ENCODE data around the gene TMEM40. TPM values are rescaled to one million over a fixed set of nuclear protein-coding genes. Genes with fewer than 3 reads are reported as not detected.
A peak's percentile ranks its signal among the peaks of the same experiment; 100 is the strongest.

The TMEM40 gene
- total and polyA plus RNA-seq, 9 of the 15 experiments (the other 6 are each of a cell fraction or from before 2014, with no cell fraction given), result 0.11 to 0.31 (median 0.14) TPM; not detected in 6

DNA sequence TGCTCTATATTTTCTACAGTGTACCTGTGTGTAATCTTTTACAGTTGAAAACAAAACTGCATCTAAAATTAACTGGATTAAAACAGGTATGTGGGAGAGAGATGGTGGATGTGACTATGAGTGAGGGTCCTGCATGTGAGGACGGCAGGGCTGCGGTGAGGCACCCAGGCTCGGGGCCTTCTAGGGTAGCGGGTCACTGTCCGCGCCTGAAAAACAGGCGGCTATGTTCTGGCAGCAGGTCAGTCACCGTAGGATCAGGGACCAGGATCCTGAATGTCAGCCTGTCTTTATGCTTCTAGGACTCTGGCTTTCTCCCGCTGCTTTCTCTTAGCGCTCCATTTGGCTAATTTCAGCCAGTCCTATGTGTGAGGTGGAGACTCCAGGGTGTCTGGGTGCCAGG, 12.6 kb downstream of the TMEM40 start (continued):
- TF ChIP-seq, protein P1, sequence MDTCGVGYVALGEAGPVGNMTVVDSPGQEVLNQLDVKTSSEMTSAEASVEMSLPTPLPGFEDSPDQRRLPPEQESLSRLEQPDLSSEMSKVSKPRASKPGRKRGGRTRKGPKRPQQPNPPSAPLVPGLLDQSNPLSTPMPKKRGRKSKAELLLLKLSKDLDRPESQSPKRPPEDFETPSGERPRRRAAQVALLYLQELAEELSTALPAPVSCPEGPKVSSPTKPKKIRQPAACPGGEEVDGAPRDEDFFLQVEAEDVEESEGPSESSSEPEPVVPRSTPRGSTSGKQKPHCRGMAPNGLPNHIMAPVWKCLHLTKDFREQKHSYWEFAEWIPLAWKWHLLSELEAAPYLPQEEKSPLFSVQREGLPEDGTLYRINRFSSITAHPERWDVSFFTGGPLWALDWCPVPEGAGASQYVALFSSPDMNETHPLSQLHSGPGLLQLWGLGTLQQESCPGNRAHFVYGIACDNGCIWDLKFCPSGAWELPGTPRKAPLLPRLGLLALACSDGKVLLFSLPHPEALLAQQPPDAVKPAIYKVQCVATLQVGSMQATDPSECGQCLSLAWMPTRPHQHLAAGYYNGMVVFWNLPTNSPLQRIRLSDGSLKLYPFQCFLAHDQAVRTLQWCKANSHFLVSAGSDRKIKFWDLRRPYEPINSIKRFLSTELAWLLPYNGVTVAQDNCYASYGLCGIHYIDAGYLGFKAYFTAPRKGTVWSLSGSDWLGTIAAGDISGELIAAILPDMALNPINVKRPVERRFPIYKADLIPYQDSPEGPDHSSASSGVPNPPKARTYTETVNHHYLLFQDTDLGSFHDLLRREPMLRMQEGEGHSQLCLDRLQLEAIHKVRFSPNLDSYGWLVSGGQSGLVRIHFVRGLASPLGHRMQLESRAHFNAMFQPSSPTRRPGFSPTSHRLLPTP (IDR thresholded peaks at IDR 0.05; ENCODE audit: borderline replicate concordance, extremely low read depth, insufficient read length), result no peak
- 0 out of 2 replicates have a peak, but pooled peaks have one; percentile 38 for TF ChIP-seq EZH2 (IDR thresholded peaks at IDR 0.05; ENCODE audit: borderline replicate concordance, low read depth, low read length)
- TF ChIP-seq AFF1 (IDR thresholded peaks at IDR 0.05; ENCODE audit: low read depth in 1 of 2, partially characterized antibody in 2 of 2), result peak in 1 of 2 experiments; percentile 74
- TF ChIP-seq NFIC (IDR thresholded peaks at IDR 0.05), result peak; percentile 20; the same call in 1 of the 2 replicates
- no peak for TF ChIP-seq RB1 (IDR thresholded peaks at IDR 0.05; ENCODE audit: low read depth)
- no peak for TF ChIP-seq CCAR2 (IDR thresholded peaks at IDR 0.05; ENCODE audit: low read depth, low read length)
- TF ChIP-seq, protein P2, sequence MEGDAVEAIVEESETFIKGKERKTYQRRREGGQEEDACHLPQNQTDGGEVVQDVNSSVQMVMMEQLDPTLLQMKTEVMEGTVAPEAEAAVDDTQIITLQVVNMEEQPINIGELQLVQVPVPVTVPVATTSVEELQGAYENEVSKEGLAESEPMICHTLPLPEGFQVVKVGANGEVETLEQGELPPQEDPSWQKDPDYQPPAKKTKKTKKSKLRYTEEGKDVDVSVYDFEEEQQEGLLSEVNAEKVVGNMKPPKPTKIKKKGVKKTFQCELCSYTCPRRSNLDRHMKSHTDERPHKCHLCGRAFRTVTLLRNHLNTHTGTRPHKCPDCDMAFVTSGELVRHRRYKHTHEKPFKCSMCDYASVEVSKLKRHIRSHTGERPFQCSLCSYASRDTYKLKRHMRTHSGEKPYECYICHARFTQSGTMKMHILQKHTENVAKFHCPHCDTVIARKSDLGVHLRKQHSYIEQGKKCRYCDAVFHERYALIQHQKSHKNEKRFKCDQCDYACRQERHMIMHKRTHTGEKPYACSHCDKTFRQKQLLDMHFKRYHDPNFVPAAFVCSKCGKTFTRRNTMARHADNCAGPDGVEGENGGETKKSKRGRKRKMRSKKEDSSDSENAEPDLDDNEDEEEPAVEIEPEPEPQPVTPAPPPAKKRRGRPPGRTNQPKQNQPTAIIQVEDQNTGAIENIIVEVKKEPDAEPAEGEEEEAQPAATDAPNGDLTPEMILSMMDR (IDR thresholded peaks at IDR 0.05 in 2 of 3, conservative IDR thresholded peaks at IDR 0.05 in 1 of 3; ENCODE audit: insufficient read depth in 2 of 3, low read depth in 1 of 3, low read length in 3 of 3), result no peak
- no peak for TF ChIP-seq BDP1 (IDR thresholded peaks at IDR 0.05; ENCODE audit: insufficient read depth, insufficient read length)
- TF ChIP-seq ZNF224 (CRISPR knock-in tag; IDR thresholded peaks at IDR 0.05), result no peak
